ENCODE measurements around the gene GRIK4. TPM values are rescaled to one million over a fixed set of nuclear protein-coding genes. Genes with fewer than 3 reads are reported as not detected.

The GRIK4 gene
- polyA plus RNA-seq, 1 donor from 2014 or later = 3.4 TPM

GRCh38 chr11:120918257-120918656 lies 406.7 kb downstream of the GRIK4 start:
- H3K4me3 ChIP-seq (ENCODE audit: low read length) = no peak overlapping the region
- H3K9me3 ChIP-seq (ENCODE audit: low read length) = no peaks in the 10 kb centered on the region
- no peaks in the 10 kb centered on the region for H3F3A ChIP-seq (ENCODE audit: insufficient read depth, low read length, poor library complexity, severe bottlenecking)
- H4K20me1 ChIP-seq (ENCODE audit: insufficient read depth) = no peaks in the 10 kb centered on the region
- no peaks in the 10 kb centered on the region for H3K79me2 ChIP-seq (replicated peaks; ENCODE audit: insufficient read depth, low read length)
- H3K27me3 ChIP-seq (ENCODE audit: insufficient read depth, low read depth, low read length) = no peaks in the 10 kb centered on the region
- H3K36me3 ChIP-seq (ENCODE audit: insufficient read depth, low read length) = no peaks in the 10 kb centered on the region
- no peak overlapping the region for H2AFZ ChIP-seq (ENCODE audit: low read depth, low read length)
- H3K9me2 ChIP-seq (ENCODE audit: insufficient read depth, low read length) = no peaks in the 10 kb centered on the region
- TF ChIP-seq MXI1 (conservative IDR thresholded peaks at IDR 0.05; ENCODE audit: poor library complexity, severe bottlenecking) = no peak
- TF ChIP-seq EZH2 (IDR thresholded peaks at IDR 0.05; ENCODE audit: borderline replicate concordance, insufficient read depth, low read length, poor library complexity, severe bottlenecking) = no peak
- TF ChIP-seq POLR2AphosphoS5 (IDR thresholded peaks at IDR 0.05) = no peak
- TF ChIP-seq, protein P1, sequence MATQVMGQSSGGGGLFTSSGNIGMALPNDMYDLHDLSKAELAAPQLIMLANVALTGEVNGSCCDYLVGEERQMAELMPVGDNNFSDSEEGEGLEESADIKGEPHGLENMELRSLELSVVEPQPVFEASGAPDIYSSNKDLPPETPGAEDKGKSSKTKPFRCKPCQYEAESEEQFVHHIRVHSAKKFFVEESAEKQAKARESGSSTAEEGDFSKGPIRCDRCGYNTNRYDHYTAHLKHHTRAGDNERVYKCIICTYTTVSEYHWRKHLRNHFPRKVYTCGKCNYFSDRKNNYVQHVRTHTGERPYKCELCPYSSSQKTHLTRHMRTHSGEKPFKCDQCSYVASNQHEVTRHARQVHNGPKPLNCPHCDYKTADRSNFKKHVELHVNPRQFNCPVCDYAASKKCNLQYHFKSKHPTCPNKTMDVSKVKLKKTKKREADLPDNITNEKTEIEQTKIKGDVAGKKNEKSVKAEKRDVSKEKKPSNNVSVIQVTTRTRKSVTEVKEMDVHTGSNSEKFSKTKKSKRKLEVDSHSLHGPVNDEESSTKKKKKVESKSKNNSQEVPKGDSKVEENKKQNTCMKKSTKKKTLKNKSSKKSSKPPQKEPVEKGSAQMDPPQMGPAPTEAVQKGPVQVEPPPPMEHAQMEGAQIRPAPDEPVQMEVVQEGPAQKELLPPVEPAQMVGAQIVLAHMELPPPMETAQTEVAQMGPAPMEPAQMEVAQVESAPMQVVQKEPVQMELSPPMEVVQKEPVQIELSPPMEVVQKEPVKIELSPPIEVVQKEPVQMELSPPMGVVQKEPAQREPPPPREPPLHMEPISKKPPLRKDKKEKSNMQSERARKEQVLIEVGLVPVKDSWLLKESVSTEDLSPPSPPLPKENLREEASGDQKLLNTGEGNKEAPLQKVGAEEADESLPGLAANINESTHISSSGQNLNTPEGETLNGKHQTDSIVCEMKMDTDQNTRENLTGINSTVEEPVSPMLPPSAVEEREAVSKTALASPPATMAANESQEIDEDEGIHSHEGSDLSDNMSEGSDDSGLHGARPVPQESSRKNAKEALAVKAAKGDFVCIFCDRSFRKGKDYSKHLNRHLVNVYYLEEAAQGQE (IDR thresholded peaks at IDR 0.05; ENCODE audit: borderline replicate concordance) = no peak
- no peak overlapping the region for H3K9ac ChIP-seq (ENCODE audit: low read length)
- H3K27ac ChIP-seq (ENCODE audit: low read length) = no peak overlapping the region
- H3K4me2 ChIP-seq (ENCODE audit: low read length) = no peak overlapping the region

- Histone ChIP-seq H4K20me1 (ENCODE audit: insufficient read depth) (no peaks in the 10 kb centered on the region), H3K9me3 (ENCODE audit: low read length) (no peaks in the 10 kb centered on the region), H3K9ac (ENCODE audit: low read length) (no peak overlapping the region), H3K79me2 (replicated peaks; ENCODE audit: insufficient read depth, low read length) (no peaks in the 10 kb centered on the region), H3K27me3 (ENCODE audit: insufficient read depth, low read depth, low read length) (no peaks in the 10 kb centered on the region), H3K4me2 (ENCODE audit: low read length) (no peak overlapping the region), H3K36me3 (ENCODE audit: insufficient read depth, low read length) (no peaks in the 10 kb centered on the region), H3K4me3 (ENCODE audit: low read length) (no peak overlapping the region), H3F3A (ENCODE audit: insufficient read depth, low read length, poor library complexity, severe bottlenecking) (no peaks in the 10 kb centered on the region), H3K27ac (ENCODE audit: low read length) (no peak overlapping the region), H2AFZ (ENCODE audit: low read depth, low read length) (no peak overlapping the region), H3K9me2 (ENCODE audit: insufficient read depth, low read length) (no peaks in the 10 kb centered on the region)
- TF ChIP-seq TAF1 (IDR thresholded peaks at IDR 0.05; ENCODE audit: low read depth) (no peak), CTCF (IDR thresholded peaks at IDR 0.05; ENCODE audit: poor library complexity, severe bottlenecking) (no peak), RAD21 (conservative IDR thresholded peaks at IDR 0.05) (no peak), EP300 (conservative IDR thresholded peaks at IDR 0.05; ENCODE audit: poor library complexity, severe bottlenecking) (peak; percentile 25), MXI1 (conservative IDR thresholded peaks at IDR 0.05; ENCODE audit: poor library complexity, severe bottlenecking) (no peak), SMC3 (conservative IDR thresholded peaks at IDR 0.05; ENCODE audit: poor library complexity) (no peak), EZH2 (IDR thresholded peaks at IDR 0.05; ENCODE audit: borderline replicate concordance, insufficient read depth, low read length, poor library complexity, severe bottlenecking) (no peak)
- TF ChIP-seq, protein P1 (IDR thresholded peaks at IDR 0.05; ENCODE audit: borderline replicate concordance) = no peak
Measured at GRCh38 chr11:120919045-120919444, 407.5 kb downstream of the GRIK4 start.

Data from neural cell (in vitro differentiated cells).